HEK293 (cell line): ENCODE measurements around the gene ATP10D.

Experiments
- ATF2 ChIP-seq: fragments of 450-650 bp; formaldehyde crosslinking; IDR thresholded peaks from 2 replicates; pipeline ENCODE4 v1.5.1; 2016; ENCODE audit warnings: missing biosample characterization, missing genetic modification characterization, low read depth
- CTCF ChIP-seq: fragments of 450-650 bp; formaldehyde crosslinking; IDR thresholded peaks from 2 replicates; pipeline ENCODE4 v1.5.1; 2016; ENCODE audit warnings: missing biosample characterization, missing genetic modification characterization
- ELK4 ChIP-seq: IDR thresholded peaks from 2 replicates; pipeline ENCODE4 v1.6.1; 2011; ENCODE audit warnings: mild to moderate bottlenecking, low read depth, low read length, borderline replicate concordance
- GLI2 ChIP-seq: fragments of 450-650 bp; formaldehyde crosslinking; IDR thresholded peaks from 2 replicates; pipeline ENCODE4; 2017; ENCODE audit warnings: missing biosample characterization, missing genetic modification characterization, low read depth, borderline replicate concordance
- KLF16 ChIP-seq: fragments of 450-650 bp; formaldehyde crosslinking; IDR thresholded peaks from 2 replicates; pipeline ENCODE4 v1.5.1; 2017; ENCODE audit warnings: missing biosample characterization, missing genetic modification characterization
- RBAK ChIP-seq: fragments of 450-650 bp; formaldehyde crosslinking; IDR thresholded peaks from 2 replicates; pipeline ENCODE4 v1.5.1; 2016; ENCODE audit warnings: missing biosample characterization, missing genetic modification characterization
- SETDB1 ChIP-seq: IDR thresholded peaks from one replicate; pipeline ENCODE4 v1.6.1; 2017; ENCODE audit warnings: mild to moderate bottlenecking, low read length, moderate library complexity, mixed read lengths; ENCODE audit not compliant: insufficient read length
- TCF7L2 ChIP-seq: IDR thresholded peaks from 2 replicates; pipeline ENCODE4 v1.6.1; 2011; ENCODE audit warnings: low read depth, mild to moderate bottlenecking, inconsistent platforms, low read length, moderate library complexity, borderline replicate concordance
- ZBTB7A ChIP-seq: fragments of 450-650 bp; formaldehyde crosslinking; IDR thresholded peaks from 2 replicates; pipeline ENCODE4 v1.5.1; 2016; ENCODE audit warnings: low read depth, missing biosample characterization, missing genetic modification characterization
- ZFHX2 ChIP-seq: fragments of 450-650 bp; formaldehyde crosslinking; conservative IDR thresholded peaks from 2 replicates; pipeline ENCODE4 v1.5.1; 2016; ENCODE audit warnings: missing biosample characterization, missing genetic modification characterization
- ZNF311 ChIP-seq: fragments of 450-650 bp; formaldehyde crosslinking; IDR thresholded peaks from 2 replicates; pipeline ENCODE4 v1.5.1; 2017; ENCODE audit warnings: missing biosample characterization, missing genetic modification characterization, borderline replicate concordance
- ZNF785 ChIP-seq: fragments of 450-650 bp; formaldehyde crosslinking; IDR thresholded peaks from 2 replicates; pipeline ENCODE4 v1.5.1; 2016; ENCODE audit warnings: missing biosample characterization, missing genetic modification characterization

DNA sequence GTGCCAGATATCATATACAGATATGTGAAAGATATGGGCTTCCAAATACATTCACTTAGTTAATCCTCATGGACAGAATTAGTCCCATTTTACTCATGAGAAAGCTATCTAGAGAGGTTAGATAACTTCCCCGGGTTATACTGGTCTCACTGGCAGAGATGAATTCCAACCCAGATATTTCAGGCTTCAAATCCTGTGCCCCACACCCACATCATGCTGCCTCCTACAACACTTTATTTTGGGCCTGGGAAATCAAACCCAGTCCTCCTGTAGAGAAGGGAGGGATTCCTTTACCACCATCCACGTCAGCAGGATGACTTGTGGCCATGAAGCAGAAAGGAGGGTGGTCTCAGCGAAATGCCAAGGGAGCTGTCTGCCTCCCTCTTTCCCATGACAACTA, 113.8 kb downstream of the ATP10D start:
- TF ChIP-seq RBAK (tag by site-specific recombination) (no peak), CTCF (tag by site-specific recombination) (no peak), SETDB1 (no peak), ATF2 (no peak), ZNF785 (tag by site-specific recombination) (no peak), ELK4 (no peak), ZNF311 (tag by site-specific recombination) (no peak), TCF7L2 (no peak), ZFHX2 (tag by site-specific recombination) (no peak), GLI2 (no peak), KLF16 (no peak), ZBTB7A (tag by site-specific recombination) (no peak)
